ENCODE results near the gene EEFSEC.

DNA sequence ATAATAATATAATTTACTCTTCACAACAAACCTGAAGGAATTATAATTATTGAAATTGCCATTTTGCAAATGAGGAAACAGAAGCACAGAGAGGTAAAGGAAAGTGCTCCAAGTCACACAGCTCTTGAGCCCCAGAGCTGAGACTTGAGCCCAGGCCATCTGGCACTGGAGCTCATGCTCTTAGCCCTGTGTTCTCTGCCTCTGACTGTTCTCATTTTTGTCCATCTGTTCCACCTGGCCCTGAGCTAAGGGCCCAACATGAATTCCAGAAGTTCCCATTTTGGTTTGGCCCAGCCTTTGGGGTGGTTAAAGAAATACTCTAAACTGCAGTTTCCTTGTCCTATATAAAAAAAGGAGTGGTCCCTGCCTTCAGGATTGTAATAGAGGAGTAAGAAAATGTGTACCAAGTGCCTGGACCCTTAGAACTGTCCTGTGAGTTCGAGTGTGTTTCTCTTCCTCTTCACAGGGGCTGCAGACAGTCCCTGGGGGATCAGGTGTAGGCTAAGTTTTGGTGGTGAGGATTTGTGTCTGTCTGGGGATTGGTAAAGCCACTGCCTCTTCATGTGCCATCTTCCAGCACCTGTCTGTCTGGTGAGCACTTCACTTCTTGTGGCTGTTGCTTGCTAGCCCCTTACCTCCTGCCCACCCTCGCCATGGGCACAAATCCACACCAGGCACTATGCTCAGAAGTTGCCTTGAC lies 221.6 kb downstream of the EEFSEC start:
- no peak for TF ChIP-seq EZH2 (IDR thresholded peaks at IDR 0.05)
- TF ChIP-seq, protein P1, sequence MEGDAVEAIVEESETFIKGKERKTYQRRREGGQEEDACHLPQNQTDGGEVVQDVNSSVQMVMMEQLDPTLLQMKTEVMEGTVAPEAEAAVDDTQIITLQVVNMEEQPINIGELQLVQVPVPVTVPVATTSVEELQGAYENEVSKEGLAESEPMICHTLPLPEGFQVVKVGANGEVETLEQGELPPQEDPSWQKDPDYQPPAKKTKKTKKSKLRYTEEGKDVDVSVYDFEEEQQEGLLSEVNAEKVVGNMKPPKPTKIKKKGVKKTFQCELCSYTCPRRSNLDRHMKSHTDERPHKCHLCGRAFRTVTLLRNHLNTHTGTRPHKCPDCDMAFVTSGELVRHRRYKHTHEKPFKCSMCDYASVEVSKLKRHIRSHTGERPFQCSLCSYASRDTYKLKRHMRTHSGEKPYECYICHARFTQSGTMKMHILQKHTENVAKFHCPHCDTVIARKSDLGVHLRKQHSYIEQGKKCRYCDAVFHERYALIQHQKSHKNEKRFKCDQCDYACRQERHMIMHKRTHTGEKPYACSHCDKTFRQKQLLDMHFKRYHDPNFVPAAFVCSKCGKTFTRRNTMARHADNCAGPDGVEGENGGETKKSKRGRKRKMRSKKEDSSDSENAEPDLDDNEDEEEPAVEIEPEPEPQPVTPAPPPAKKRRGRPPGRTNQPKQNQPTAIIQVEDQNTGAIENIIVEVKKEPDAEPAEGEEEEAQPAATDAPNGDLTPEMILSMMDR (IDR thresholded peaks at IDR 0.05): no peak
